K562 (cell line): ENCODE measurements around the gene SMAD3. TPM values are rescaled to one million over a fixed set of nuclear protein-coding genes. Genes with fewer than 3 reads are reported as not detected.

Experiments used
- polyA plus RNA-seq, 8 experiments: library from polyadenylated mRNA; depleted of rRNA in 4 of 8; stranded (reverse) in 5 of 8; unstranded in 3 of 8; fragments of >200 nt; fragmentation: Nextera tagmentation in 2 of 8; fragmentation: Illumina TruSeq in 1 of 8; extraction: Ambion mirVana in 2 of 8; extraction: Trizol in 1 of 8; gene quantifications; 2 replicates each; pipeline versions ENCODE4 v1.2.1 to v1.2.3, GENCODE V29; 2011 to 2014; ENCODE audit warnings: inconsistent platforms in 1 of 8, missing spikeins in 1 of 8
- total RNA-seq, 7 experiments: library from RNA; depleted of rRNA in 6 of 7; stranded (reverse); fragments of >200 nt in 6 of 7; fragmentation: Illumina TruSeq in 2 of 7; extraction: Trizol in 2 of 7; gene quantifications; 2 replicates each; pipeline versions ENCODE4 v1.2.1 to v1.2.3, GENCODE V29; 2011 to 2021; ENCODE audit warnings: low replicate concordance in 1 of 7

SMAD3 gene
- total and polyA plus RNA-seq, 9 of the 15 experiments (the other 6 are each of a cell fraction or from before 2014, with no cell fraction given), result 4.3 to 39.2 (median 11.1) TPM

Other genes with a start within 250 kb of the SMAD3 start
- 48.8 and 50.9 TPM in 2 replicates for gene AAGAB, start 189.1 kb downstream of the SMAD3 start, total RNA-seq (2014; rRNA removed)
- 68.8 and 79.5 TPM in 2 replicates for gene AAGAB, start 189.1 kb downstream of the SMAD3 start, total RNA-seq (2014; rRNA removed; fragmentation: Illumina TruSeq; extraction: Trizol)
- gene AAGAB, start 189.1 kb downstream of the SMAD3 start, total RNA-seq (2015; rRNA removed; fragmentation: Illumina TruSeq; extraction: Trizol), result 63.6 and 66.0 TPM in 2 replicates
- 55.9 and 58.6 TPM in 2 replicates for gene AAGAB, start 189.1 kb downstream of the SMAD3 start, total RNA-seq (2021)
- 54.0 and 86.3 TPM in 2 replicates for gene AAGAB, start 189.1 kb downstream of the SMAD3 start, polyA plus RNA-seq (2011; rRNA removed)
- 55.5 and 58.3 TPM in 2 replicates for gene AAGAB, start 189.1 kb downstream of the SMAD3 start, polyA plus RNA-seq (2014; fragmentation: Illumina TruSeq; extraction: Trizol)
- gene AAGAB, start 189.1 kb downstream of the SMAD3 start, polyA plus RNA-seq (2014; fragmentation: Nextera tagmentation; extraction: Ambion mirVana), result 100 to 1,000 TPM in 1 of 2 experiments, 10 to 100 TPM in 1; 17.8 to 109 TPM
- 48.9 and 53.2 TPM in 2 replicates for gene AAGAB, start 189.1 kb downstream of the SMAD3 start, polyA plus RNA-seq (2014; rRNA removed)
- 1.8 TPM in 2 replicates for gene IQCH, start 189.2 kb downstream of the SMAD3 start, total RNA-seq (2014; rRNA removed)
- gene IQCH, start 189.2 kb downstream of the SMAD3 start, total RNA-seq (2014; rRNA removed; fragmentation: Illumina TruSeq; extraction: Trizol), result 3.4 and 4.9 TPM in 2 replicates
- gene IQCH, start 189.2 kb downstream of the SMAD3 start, total RNA-seq (2015; rRNA removed; fragmentation: Illumina TruSeq; extraction: Trizol), result 3.5 and 4.0 TPM in 2 replicates
- gene IQCH, start 189.2 kb downstream of the SMAD3 start, total RNA-seq (2021), result 1.9 and 3.2 TPM in 2 replicates
- gene IQCH, start 189.2 kb downstream of the SMAD3 start, polyA plus RNA-seq (2011; rRNA removed), result 2.2 and 3.9 TPM in 2 replicates
- 1.7 and 2.1 TPM in 2 replicates for gene IQCH, start 189.2 kb downstream of the SMAD3 start, polyA plus RNA-seq (2014; fragmentation: Illumina TruSeq; extraction: Trizol)
- gene IQCH, start 189.2 kb downstream of the SMAD3 start, polyA plus RNA-seq (2014; fragmentation: Nextera tagmentation; extraction: Ambion mirVana), result 1 to 10 TPM; 2.5 to 2.7 TPM
- gene IQCH, start 189.2 kb downstream of the SMAD3 start, polyA plus RNA-seq (2014; rRNA removed), result 1.8 and 1.9 TPM in 2 replicates